Pons (tissue), 1 donor: ENCODE data around the gene TSTD1.
"Not testable (repeated sequence)": the region's sequence is repeated elsewhere in the genome, so short reads cannot be mapped to it uniquely, and the experiment has no call there.

Source experiments
- DNase-seq: peaks from one replicate; pipeline ENCODE4 v3.0.0-alpha.2; 2016; ENCODE audit warnings: low spot score

The TSTD1 gene

DNA sequence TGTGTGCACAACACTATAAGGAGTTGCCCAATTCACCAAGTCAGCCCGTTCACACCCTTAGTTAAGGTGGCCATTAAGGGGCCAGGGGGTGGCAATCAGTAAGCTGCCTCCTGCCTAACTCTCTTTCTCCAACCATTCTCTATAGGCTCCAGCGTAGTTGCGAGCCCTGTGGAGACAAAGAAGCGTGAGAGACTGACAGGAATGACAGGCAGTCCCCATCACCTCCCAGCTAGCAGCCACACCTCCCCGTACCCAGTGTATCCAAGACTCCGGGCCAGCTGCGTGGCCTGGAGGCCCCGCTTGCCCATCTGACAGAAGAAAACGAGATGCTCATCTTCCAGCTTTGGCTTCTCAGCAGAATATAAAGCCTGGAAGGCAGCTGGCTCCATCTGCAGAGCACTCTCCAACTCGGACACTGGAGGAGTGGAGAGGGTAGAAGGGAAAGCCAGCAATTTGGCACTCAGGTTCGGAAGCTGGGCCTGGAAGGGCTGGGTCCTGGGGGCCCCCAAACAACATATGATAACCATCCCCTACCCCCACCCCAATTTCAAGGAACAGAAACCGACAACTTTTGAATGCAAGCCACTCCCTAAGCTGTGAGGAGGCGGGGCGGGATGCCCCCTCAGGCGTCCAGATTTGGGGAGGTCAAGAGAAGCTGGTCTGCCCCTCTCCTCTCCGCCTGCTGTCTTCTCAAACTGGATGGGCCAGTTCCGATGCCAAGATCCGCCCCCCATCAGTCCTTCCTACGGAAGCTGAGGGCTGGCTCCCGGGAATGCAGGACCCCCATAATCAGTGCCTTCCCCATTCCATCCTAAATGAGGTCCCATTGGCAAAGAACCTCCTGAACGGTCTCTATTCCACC is 872 bp downstream of the TSTD1 start:
- DNase-seq = no peak

- DNase-seq = no peak
These were observed 5.0 kb downstream of the TSTD1 start for GRCh38 chr1:161033751-161034150.

DNA sequence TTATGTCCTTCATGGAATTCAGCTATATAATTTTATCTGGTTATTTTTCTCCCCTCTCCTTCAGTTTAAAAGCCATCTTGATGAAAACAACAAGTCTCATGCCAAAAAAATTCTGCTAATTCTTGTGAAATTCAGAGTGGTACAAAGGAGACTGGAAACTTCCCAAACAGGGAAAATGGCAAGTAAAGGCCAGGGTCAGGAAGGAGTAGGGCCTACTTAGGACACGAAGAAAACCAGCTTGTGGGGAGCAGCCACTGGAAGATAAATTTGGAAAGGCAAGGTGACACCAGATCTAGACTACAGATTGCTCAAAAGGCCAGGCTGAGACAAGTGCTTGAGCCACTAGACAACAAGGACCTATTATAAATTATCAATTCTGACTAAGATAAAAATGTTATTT is 6.4 kb downstream of the TSTD1 start:
- DNase-seq = no peak

DNA sequence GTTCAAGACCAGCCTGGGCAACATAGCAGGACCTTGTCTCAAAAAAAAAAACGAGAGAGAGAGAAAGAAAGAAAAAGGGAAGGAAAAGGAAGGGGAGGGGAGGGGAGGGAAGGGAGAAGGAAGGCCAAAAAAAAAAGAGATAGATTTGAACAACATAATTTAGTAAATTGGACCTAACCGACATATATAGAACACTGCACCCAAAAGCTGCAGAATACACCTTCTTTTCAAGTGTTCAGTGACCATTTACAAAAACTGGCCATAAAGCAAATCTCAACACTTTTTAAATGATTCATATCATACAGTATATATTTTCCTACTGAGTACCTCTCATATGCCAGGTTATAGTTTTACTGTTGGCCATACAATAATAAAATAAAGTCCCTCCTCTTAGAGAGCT is 6.9 kb downstream of the TSTD1 start:
- DNase-seq = no peak

DNA sequence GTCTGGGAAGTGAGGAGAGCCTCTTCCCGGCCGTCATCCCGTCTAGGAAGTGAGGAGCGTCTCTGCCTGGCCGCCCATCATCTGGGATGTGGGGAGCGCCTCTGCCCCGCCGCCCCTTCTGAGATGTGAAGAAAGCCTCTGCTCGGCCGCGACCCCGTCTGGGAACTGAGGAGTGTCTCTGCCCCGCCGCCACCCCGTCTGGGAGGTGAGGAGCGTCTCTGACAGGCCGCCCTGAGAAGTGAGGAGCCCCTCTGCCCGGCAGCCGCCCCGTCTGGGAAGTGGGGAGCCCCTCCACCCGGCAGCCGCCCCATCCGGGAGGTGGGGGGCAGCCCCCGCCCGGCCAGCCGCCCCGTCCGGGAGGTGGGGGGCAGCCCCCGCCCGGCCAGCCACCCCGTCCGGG is 9.3 kb downstream of the TSTD1 start:
- not testable (repeated sequence) for DNase-seq

- DNase-seq = not testable (repeated sequence)
These were observed 11.8 kb downstream of the TSTD1 start for GRCh38 chr1:161026954-161027353.

DNA sequence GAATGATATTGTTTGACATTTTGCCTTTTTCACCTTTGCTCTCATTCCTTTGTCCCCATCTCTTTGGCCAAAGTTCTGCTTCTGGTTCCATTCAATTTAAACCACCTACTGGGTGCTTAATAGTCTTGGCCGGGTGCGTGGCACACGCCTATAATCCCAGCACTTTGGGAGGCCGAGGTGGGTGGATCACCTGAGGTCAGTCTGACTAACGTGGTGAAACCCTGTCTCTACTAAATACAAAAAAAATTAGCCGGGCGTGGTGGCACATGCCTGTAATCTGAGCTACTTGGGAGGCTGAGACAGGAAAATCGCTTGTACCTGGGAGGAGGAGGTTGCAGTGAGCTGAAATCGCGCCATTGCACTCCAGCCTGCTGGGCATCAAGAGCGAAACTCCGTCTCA is 16.3 kb downstream of the TSTD1 start:
- not testable (repeated sequence) for DNase-seq

GRCh38 chr1:161021970-161022353 is 16.8 kb downstream of the TSTD1 start:
- DNase-seq = no peak

DNA sequence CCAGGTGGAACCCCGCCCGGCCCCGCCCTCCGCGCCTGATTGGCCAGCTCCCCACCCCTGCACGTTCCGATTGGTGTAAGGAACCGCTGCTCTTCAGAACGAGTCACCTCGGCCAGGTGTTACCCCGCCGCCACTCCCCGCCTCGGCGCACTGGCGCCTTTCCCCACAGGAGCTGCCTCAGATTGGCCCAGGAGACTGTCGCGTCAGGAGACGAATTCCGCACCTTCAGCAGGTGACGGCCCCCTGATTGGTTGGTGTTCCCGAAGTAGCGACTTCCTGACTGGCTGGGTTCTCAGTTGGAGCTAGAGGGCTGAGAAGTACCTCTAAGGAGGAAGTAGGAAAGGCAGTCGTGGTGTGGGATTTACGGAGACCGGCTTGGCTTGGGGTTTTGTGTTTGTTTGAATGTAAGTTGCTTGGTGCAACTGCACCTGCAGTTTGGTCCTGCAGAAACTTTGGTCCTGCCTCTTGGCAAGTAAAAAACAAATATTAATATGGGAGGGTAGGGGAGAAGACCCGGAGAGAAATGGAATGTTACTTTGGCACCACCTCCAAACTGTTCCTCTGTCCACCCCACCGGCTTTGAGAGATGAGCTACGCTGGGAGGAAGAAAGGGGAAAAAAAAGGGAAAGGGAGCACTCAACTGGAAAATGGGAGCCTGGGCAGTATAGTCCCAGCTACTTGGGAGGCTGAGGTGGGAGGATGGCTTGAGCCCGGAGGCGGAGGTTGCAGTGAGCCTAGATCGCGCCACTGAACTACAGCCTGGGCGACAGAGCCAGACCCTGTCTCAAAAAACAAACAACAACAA is 17.4 kb downstream of the TSTD1 start:
- DNase-seq = peak; percentile 37

DNA sequence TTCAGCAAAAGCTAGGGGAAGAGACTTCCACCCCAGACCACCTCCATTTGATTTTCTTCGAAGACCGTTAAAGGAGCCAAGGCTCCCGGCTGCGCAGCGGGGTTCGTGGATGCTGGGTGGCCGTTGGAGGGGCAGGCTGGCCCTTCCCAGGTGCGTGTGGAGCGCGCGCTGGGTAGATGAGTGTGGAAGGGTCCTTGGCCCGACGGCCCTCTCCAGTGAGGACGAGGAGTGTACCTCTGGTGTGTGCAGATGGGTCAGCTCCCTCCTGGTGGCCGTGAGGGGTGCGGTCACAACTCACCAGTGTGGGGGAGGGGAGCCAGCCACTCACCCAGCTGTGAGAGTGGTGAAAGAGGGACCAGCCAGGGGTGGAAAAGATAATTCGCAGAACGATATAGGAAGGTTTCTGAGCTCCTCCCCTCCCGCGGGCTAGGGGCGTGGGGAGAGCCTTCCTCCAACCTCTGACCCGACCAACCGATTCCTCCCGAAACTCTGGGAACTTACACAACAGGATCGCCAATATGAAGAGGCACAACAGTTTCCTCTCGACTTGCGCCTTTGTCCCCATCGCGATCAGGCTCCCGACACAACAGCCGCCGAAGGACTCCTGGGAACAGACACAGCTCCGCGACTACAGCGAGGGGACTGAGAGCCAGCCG is 18.1 kb downstream of the TSTD1 start, which contains the start of gene F11R:
TSS of gene F11R (minus strand) at position 644 of the 656 bp plus-strand sequence. CDS start at position 565, 79 bp downstream.
- DNase-seq = no peak

- peak; percentile 45 for DNase-seq
These were observed 18.8 kb downstream of the TSTD1 start for GRCh38 chr1:161019751-161020495.

DNA sequence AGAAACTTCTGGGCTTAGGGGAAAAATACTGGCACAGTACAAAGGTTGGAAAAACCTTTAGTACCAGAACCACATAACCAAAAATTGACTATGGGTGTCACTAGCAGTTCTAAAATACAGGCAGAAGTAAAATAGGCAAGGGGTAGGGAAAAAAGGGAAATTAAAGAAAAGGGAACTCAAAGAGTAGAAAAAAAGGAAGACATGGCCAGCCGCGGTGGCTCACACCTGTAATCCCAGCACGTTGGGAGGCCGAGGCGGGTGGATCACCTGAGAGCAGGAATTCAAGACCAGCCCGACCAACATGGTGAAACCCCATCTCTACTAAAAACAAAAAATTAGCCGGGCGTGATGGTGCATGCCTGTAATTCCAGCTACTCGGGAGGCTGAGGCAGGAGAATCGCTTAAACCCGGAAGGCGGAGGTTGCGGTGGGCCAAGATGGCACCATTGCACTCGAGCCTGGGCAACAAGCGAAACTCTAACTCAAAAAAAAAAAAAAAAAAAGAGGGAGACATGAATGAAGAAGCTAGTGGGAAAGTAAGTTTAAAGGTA is 19.6 kb downstream of the TSTD1 start:
- not testable (repeated sequence) for DNase-seq

- no peak for DNase-seq
These were observed 20.2 kb downstream of the TSTD1 start for GRCh38 chr1:161018631-161018930.

GRCh38 chr1:161017756-161018630 is 20.8 kb downstream of the TSTD1 start:
- DNase-seq = no peak

DNA sequence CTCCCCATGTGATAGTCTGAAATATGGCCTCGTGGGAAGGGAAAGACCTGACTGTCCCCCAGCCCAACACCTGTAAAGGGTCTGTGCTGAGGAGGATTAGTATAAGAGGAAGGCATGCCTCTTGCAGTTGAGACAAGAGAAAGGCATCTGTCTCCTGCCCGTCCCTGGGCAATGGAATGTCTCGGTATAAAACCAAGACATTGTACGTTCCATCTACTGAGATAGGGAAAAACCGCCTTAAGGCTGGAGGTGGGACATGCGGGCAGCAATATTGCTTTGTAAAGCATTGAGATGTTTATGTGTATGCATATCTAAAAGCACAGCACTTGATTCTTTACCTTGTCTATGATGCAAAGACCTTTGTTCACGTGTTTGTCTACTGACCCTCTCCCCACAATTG is 21.6 kb downstream of the TSTD1 start:
- not testable (repeated sequence) for DNase-seq

- DNase-seq = not testable (repeated sequence)
These were observed 22.1 kb downstream of the TSTD1 start for GRCh38 chr1:161016683-161017082.

DNA sequence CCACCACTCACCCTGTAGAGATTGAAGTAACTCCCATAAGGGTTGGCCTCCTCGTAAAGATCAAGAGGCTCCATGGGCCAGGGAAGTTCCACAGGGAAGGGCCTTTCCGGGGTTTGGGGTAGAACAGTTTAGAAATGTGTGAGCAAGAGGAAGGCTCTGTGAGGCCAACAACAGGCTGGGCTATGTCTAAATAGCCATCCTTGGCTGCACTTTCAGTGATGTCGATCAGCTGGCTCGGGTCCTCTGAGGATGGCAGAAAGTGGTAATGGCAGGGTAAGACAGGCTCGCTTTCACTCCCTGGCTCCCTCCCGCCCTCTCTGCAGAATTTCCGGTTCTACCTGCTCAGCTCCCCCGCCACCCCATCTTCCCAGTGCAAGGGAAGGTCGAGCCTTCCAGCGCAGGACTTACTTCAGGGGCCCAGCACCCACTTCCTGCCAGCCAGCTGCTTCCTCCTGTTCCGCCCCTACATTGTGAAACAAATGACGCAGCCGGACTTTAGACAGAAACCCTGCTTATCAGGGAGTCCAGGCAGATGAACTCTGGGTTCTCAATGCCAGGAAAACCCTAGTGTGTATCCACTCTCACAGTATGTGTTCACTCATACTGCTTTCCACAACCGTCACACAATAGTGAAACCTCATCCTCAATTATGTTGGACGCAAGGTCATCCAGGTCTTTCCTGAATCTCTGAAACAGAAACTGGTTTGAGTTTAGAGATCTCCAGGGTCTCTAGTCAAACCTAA is 25.1 kb downstream of the TSTD1 start:
- peak; percentile 79 for DNase-seq

DNA sequence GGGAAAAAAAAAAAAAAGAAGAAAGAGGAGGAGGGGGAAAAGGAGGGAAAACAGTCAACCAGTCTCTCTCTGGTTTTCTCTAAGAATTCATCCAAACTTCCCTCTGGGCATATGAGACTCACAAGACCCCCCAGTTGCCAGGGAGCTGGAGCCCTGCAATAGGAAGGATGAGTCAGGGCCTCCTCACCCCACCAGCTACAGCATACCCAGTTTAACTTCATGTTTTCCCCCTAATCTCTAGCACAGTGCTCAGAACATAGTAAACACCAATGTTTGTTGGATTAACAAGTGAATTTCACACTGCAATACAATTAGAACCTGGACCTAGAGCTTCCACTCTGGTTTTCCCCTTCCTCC is 25.7 kb downstream of the TSTD1 start:
- DNase-seq = no peak

DNA sequence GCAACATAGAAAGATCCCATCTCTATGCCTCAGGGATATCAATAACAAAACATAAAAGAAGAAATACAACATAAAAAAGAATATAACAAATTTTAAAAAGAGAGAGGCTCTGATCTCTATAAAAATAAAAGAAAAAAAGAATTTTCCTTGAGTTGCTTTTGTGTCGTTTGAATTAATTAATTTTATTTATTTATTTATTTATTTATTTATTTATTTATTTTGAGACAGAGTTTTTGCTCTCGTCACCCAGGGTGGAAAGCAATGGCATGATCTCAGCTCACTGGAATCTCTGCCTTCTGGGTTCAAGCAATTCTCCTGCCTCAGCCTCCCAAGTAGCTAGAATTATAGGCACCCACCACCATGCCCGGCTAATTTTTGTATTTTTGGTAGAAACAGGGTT is 26.3 kb downstream of the TSTD1 start:
- no peak for DNase-seq

DNA sequence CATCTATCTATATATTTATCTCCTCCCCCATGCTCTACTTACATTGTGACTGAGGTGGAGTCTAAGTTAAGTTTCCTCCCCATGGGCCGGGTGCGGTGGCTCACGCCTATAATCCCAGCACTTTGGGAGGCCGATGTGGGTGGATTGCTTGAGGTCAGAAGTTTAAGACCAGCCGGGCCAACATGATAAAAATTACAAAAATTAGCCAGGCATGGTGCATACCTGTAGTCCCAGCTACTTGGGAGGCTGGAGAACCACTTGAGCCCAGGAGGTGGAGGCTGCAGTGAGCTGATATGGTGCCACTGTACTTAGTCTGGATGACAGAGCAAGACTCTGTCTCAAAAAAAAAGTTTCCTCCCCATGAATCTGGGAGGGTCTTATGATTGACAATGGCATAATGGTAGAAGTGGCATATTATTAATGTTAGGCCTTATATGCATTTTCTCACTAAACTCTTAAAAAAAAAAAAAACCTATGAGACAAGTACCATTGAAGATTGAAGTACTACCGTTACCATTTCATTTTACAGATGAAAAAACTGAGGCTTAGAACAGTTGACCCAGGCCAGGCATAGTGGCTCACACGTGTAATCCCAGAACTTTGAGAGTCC is 29.1 kb downstream of the TSTD1 start:
- DNase-seq = no peak
